ENCODE results near the gene ZNF784. TPM values are rescaled to one million over a fixed set of nuclear protein-coding genes. Genes with fewer than 3 reads are reported as not detected.

Gene ZNF784
- total and polyA plus RNA-seq, 2 of the 13 experiments (the other 11 are each of a cell fraction or from before 2014, with no cell fraction given), result 4.1 to 4.2 TPM

- TF ChIP-seq SCMH1 (CRISPR knock-in tag; IDR thresholded peaks at IDR 0.05; ENCODE audit: borderline replicate concordance) (no peak), DR1 (CRISPR knock-in tag; IDR thresholded peaks at IDR 0.05) (no peak), NFE2L1 (CRISPR knock-in tag; IDR thresholded peaks at IDR 0.05; ENCODE audit: borderline replicate concordance) (no peak), NBN (conservative IDR thresholded peaks at IDR 0.05) (no peak), GZF1 (CRISPR knock-in tag; IDR thresholded peaks at IDR 0.05) (no peak), HHEX (CRISPR knock-in tag; IDR thresholded peaks at IDR 0.05) (no peak), KAT2B (IDR thresholded peaks at IDR 0.05; ENCODE audit: borderline replicate concordance, low read depth, low read length) (no peak), ZNF143 (CRISPR knock-in tag; IDR thresholded peaks at IDR 0.05) (0 out of 2 replicates have a peak, but pooled peaks have one; percentile 16), FOSL2 (CRISPR knock-in tag; IDR thresholded peaks at IDR 0.05) (no peak), MXD4 (CRISPR knock-in tag; IDR thresholded peaks at IDR 0.05) (peak; percentile 88), ZFP41 (CRISPR knock-in tag; IDR thresholded peaks at IDR 0.05; ENCODE audit: borderline replicate concordance) (peak; percentile 11; the same call in 1 of the 2 replicates), SKIL (CRISPR knock-in tag; IDR thresholded peaks at IDR 0.05; ENCODE audit: borderline replicate concordance) (0 out of 2 replicates have a peak, but pooled peaks have one; percentile 32), SETDB1 (CRISPR knock-in tag; IDR thresholded peaks at IDR 0.05; ENCODE audit: borderline replicate concordance) (no peak), HDAC1 (CRISPR knock-in tag; IDR thresholded peaks at IDR 0.05) (peak; percentile 38), ZNF543 (CRISPR knock-in tag; IDR thresholded peaks at IDR 0.05) (no peak; the same call in 1 of the 2 replicates), ZNF20 (CRISPR knock-in tag; IDR thresholded peaks at IDR 0.05) (no peak)
- TF ChIP-seq, protein P1, sequence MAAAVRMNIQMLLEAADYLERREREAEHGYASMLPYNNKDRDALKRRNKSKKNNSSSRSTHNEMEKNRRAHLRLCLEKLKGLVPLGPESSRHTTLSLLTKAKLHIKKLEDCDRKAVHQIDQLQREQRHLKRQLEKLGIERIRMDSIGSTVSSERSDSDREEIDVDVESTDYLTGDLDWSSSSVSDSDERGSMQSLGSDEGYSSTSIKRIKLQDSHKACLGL (CRISPR knock-in tag; IDR thresholded peaks at IDR 0.05), result no peak; the same call in 1 of the 2 replicates
- TF ChIP-seq, protein P2, sequence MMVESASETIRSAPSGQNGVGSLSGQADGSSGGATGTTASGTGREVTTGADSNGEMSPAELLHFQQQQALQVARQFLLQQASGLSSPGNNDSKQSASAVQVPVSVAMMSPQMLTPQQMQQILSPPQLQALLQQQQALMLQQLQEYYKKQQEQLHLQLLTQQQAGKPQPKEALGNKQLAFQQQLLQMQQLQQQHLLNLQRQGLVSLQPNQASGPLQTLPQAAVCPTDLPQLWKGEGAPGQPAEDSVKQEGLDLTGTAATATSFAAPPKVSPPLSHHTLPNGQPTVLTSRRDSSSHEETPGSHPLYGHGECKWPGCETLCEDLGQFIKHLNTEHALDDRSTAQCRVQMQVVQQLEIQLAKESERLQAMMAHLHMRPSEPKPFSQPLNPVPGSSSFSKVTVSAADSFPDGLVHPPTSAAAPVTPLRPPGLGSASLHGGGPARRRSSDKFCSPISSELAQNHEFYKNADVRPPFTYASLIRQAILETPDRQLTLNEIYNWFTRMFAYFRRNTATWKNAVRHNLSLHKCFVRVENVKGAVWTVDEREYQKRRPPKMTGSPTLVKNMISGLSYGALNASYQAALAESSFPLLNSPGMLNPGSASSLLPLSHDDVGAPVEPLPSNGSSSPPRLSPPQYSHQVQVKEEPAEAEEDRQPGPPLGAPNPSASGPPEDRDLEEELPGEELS (CRISPR knock-in tag; IDR thresholded peaks at IDR 0.05), result no peak; the same call in 1 of the 2 replicates
- TF ChIP-seq, protein P3, sequence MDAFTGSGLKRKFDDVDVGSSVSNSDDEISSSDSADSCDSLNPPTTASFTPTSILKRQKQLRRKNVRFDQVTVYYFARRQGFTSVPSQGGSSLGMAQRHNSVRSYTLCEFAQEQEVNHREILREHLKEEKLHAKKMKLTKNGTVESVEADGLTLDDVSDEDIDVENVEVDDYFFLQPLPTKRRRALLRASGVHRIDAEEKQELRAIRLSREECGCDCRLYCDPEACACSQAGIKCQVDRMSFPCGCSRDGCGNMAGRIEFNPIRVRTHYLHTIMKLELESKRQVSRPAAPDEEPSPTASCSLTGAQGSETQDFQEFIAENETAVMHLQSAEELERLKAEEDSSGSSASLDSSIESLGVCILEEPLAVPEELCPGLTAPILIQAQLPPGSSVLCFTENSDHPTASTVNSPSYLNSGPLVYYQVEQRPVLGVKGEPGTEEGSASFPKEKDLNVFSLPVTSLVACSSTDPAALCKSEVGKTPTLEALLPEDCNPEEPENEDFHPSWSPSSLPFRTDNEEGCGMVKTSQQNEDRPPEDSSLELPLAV (CRISPR knock-in tag; conservative IDR thresholded peaks at IDR 0.05; ENCODE audit: low read depth), result no peak
- TF ChIP-seq, protein P4, sequence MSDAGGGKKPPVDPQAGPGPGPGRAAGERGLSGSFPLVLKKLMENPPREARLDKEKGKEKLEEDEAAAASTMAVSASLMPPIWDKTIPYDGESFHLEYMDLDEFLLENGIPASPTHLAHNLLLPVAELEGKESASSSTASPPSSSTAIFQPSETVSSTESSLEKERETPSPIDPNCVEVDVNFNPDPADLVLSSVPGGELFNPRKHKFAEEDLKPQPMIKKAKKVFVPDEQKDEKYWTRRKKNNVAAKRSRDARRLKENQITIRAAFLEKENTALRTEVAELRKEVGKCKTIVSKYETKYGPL (CRISPR knock-in tag; IDR thresholded peaks at IDR 0.05), result no peak
- TF ChIP-seq, protein P5, sequence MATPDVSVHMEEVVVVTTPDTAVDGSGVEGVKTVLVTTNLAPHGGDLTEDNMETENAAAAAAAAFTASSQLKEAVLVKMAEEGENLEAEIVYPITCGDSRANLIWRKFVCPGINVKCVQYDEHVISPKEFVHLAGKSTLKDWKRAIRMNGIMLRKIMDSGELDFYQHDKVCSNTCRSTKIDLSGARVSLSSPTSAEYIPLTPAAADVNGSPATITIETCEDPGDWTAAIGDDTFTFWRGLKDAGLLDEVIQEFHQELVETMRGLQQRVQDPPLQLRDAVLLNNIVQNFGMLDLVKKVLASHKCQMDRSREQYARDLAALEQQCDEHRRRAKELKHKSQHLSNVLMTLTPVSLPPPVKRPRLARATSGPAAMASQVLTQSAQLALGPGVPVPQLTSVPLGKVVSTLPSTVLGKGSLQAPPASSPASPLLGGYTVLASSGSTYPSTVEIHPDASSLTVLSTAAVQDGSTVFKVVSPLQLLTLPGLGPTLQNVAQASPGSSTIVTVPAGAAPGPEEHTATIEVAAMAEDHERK (CRISPR knock-in tag; IDR thresholded peaks at IDR 0.05; ENCODE audit: low read depth), result no peak
These were observed 30.7 kb upstream of the ZNF784 start, which contains the start of gene U2AF2 (continued) for GRCh38 chr19:55654868-55655647.

Data from HepG2 (cell line).